ENCODE measurements around the gene KLF4. TPM values are rescaled to one million over a fixed set of nuclear protein-coding genes. Genes with fewer than 3 reads are reported as not detected.

KLF4 gene
- total RNA-seq, 2 experiments from 2014 or later: not detected

DNA sequence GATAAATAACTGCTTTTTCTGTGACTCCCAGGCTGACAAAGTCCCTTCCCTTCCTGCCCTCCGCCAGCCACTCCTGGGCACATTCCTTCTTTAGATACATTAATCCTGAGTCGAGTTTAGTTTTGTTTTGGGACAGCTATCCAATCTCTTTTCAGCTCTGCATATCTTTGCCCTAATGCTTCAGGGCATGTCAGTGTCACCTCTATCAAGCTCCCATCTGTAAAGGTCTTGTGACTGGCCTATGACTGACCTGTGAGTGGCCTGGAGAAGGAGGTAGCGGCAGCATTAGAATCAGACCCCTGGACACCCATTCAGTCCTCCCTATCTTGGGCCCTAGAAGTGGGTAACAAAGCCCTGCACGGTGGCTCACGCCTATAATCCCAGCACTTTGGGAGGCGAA, 34.0 kb upstream of the KLF4 start:
- intact Hi-C loops (cut with micrococcal nuclease; ENCODE audit: unreplicated experiment): no loop called here
- CTCF ChIA-PET (ENCODE audit: unreplicated experiment): no interaction called here
- POLR2A ChIA-PET: no interaction called here

GRCh38 chr9:107520186-107520585, 30.6 kb upstream of the KLF4 start:
- Histone ChIP-seq H3K27ac (ENCODE audit: low read depth, low read length, poor library complexity, severe bottlenecking) (no peak overlapping the region), H3K4me1 (ENCODE audit: insufficient read depth, low read length, poor library complexity, severe bottlenecking) (no peaks in the 10 kb centered on the region), H4K20me1 (ENCODE audit: insufficient read depth, low read length) (no peaks in the 10 kb centered on the region), H3K79me2 (ENCODE audit: insufficient read depth, low read depth, low read length) (no peaks in the 10 kb centered on the region), H3K4me2 (ENCODE audit: low read length) (no peak overlapping the region), H3K36me3 (ENCODE audit: insufficient read depth, low read length) (no peaks in the 10 kb centered on the region), H3K4me3 (ENCODE audit: low read depth, low read length, poor library complexity, severe bottlenecking) (no peak overlapping the region), H3K9me2 (ENCODE audit: insufficient read depth, low read length) (no peaks in the 10 kb centered on the region), H3K9me3 (ENCODE audit: low read length) (no peaks in the 10 kb centered on the region), H2AFZ (ENCODE audit: low read length) (no peak overlapping the region)
- TF ChIP-seq, protein P1, sequence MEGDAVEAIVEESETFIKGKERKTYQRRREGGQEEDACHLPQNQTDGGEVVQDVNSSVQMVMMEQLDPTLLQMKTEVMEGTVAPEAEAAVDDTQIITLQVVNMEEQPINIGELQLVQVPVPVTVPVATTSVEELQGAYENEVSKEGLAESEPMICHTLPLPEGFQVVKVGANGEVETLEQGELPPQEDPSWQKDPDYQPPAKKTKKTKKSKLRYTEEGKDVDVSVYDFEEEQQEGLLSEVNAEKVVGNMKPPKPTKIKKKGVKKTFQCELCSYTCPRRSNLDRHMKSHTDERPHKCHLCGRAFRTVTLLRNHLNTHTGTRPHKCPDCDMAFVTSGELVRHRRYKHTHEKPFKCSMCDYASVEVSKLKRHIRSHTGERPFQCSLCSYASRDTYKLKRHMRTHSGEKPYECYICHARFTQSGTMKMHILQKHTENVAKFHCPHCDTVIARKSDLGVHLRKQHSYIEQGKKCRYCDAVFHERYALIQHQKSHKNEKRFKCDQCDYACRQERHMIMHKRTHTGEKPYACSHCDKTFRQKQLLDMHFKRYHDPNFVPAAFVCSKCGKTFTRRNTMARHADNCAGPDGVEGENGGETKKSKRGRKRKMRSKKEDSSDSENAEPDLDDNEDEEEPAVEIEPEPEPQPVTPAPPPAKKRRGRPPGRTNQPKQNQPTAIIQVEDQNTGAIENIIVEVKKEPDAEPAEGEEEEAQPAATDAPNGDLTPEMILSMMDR (conservative IDR thresholded peaks at IDR 0.05; ENCODE audit: low read length): no peak
- DNase-seq (ENCODE audit: low spot score): no peak
- ChIA-PET CTCF (ENCODE audit: unreplicated experiment) (no interaction called here), POLR2A (interaction anchor here (0.7 kb wide), 1 partner anchor 28 kb away, joined by 3 read pairs; no protein-coding TSS in a partner anchor)
- no TSS peak for BruUV-seq (replicated peaks)
- intact Hi-C loops (cut with micrococcal nuclease; ENCODE audit: unreplicated experiment): no loop called here

More for the DNA sequence above, 34.0 kb upstream of the KLF4 start:
- Histone ChIP-seq H2AFZ (ENCODE audit: low read length) (no peak overlapping the region), H4K20me1 (ENCODE audit: insufficient read depth, low read length) (no peaks in the 10 kb centered on the region), H3K27ac (ENCODE audit: low read depth, low read length, poor library complexity, severe bottlenecking) (no peak overlapping the region), H3K79me2 (ENCODE audit: insufficient read depth, low read depth, low read length) (no peaks in the 10 kb centered on the region), H3K36me3 (ENCODE audit: insufficient read depth, low read length) (no peaks in the 10 kb centered on the region), H3K4me3 (ENCODE audit: low read depth, low read length, poor library complexity, severe bottlenecking) (no peak overlapping the region), H3K9me3 (ENCODE audit: low read length) (no peaks in the 10 kb centered on the region), H3K9me2 (ENCODE audit: insufficient read depth, low read length) (no peaks in the 10 kb centered on the region), H3K4me1 (ENCODE audit: insufficient read depth, low read length, poor library complexity, severe bottlenecking) (no peaks in the 10 kb centered on the region), H3K4me2 (ENCODE audit: low read length) (no peak overlapping the region)
- BruUV-seq (replicated peaks): no TSS peak
- TF ChIP-seq, protein P1 (conservative IDR thresholded peaks at IDR 0.05; ENCODE audit: low read length): no peak
- TF ChIP-seq EZH2phosphoT487 (IDR thresholded peaks at IDR 0.05; ENCODE audit: borderline replicate concordance, low read depth, low read length): no peak
- no peak for DNase-seq (ENCODE audit: low spot score)

- TF ChIP-seq EZH2phosphoT487 (IDR thresholded peaks at IDR 0.05; ENCODE audit: borderline replicate concordance, low read depth, low read length): no peak
- TF ChIP-seq, protein P1 (conservative IDR thresholded peaks at IDR 0.05; ENCODE audit: low read length): no peak
- Histone ChIP-seq H3K36me3 (ENCODE audit: insufficient read depth, low read length) (no peaks in the 10 kb centered on the region), H3K4me3 (ENCODE audit: low read depth, low read length, poor library complexity, severe bottlenecking) (no peak overlapping the region), H3K9me3 (ENCODE audit: low read length) (no peaks in the 10 kb centered on the region), H2AFZ (ENCODE audit: low read length) (no peak overlapping the region), H3K4me1 (ENCODE audit: insufficient read depth, low read length, poor library complexity, severe bottlenecking) (no peaks in the 10 kb centered on the region), H3K27ac (ENCODE audit: low read depth, low read length, poor library complexity, severe bottlenecking) (no peak overlapping the region), H4K20me1 (ENCODE audit: insufficient read depth, low read length) (no peaks in the 10 kb centered on the region), H3K79me2 (ENCODE audit: insufficient read depth, low read depth, low read length) (no peaks in the 10 kb centered on the region), H3K9me2 (ENCODE audit: insufficient read depth, low read length) (no peaks in the 10 kb centered on the region), H3K4me2 (ENCODE audit: low read length) (no peak overlapping the region)
- intact Hi-C loops (cut with micrococcal nuclease; ENCODE audit: unreplicated experiment): no loop called here
- no peak for DNase-seq (ENCODE audit: low spot score)
- CTCF ChIA-PET (ENCODE audit: unreplicated experiment): no interaction called here
- no TSS peak for BruUV-seq (replicated peaks)
- POLR2A ChIA-PET: no interaction called here
These were observed 28.7 kb upstream of the KLF4 start for GRCh38 chr9:107518037-107518807.
